ENCODE results near the gene EVPLL.
"Not testable (repeated sequence)": the region's sequence is repeated elsewhere in the genome, so short reads cannot be mapped to it uniquely, and the experiment has no call there.

The EVPLL gene

DNA sequence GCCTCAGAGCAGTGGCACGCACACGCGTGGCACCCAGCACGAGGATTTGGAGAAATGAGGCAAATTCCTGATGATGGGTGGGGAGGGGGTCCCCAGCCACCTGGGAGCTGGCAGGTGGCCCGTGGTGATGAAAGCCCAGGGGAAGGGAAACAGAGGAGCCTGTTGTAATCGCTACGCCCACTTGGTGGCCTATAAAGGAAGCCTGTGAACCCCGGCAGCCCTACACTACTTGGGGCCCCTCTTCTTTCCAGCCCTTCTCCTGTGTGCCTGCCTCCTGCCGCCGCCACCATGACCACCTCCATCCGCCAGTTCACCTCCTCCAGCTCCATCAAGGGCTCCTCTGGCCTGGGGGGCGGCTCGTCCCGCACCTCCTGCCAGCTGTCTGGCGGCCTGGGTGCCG is 49.1 kb downstream of the EVPLL start:
- not testable (repeated sequence) for DNase-seq

DNA sequence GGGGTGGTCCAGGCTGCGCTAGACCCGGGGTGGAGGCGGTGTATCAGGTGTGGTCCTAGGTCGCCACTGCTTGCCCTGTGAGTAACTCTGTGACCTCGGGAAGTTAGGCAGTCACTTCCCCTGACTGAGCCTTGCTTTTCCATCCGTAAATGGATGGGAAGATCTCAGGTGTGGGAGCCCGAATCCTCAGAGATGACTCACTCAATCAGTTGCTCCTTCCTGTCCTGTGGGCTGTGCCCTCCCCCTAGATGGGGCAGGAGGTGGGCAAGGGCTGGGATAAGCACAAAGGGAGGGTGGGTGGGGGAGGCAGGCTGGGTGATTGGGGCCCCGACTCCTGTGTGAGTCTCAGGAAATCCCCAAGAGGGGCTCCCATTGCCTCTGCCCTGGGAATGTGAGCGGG is 54.6 kb downstream of the EVPLL start:
- DNase-seq, result not testable (repeated sequence)

All from activated CD8-positive, alpha-beta memory T cell treated with anti-CD3 and anti-CD28 coated beads, Interleukin-2, amount 50 U/mL, for 48 hours (primary cell).